PC-3 (cell line): ENCODE data around the gene ZNF473. TPM values are rescaled to one million over a fixed set of nuclear protein-coding genes. Genes with fewer than 3 reads are reported as not detected.
"Not testable (repeated sequence)": the region's sequence is repeated elsewhere in the genome, so short reads cannot be mapped to it uniquely, and the experiment has no call there.

Source experiments
- ATAC-seq: fragments of 200-7000 bp; cut with Tn5 transposase; 2 replicates; pipeline ENCODE4 v1.9.1; 2020; ENCODE audit warnings: mild to moderate bottlenecking, moderate library complexity
- BruUV-seq: library from RNA; stranded (reverse); fragments of 400-500 nt; replicated peaks from 2 replicates; lab custom pipeline; 2021; lab: Mats Ljungman, UMichigan
- CTCF ChIA-PET: fragments of 300-600 bp; sonication (Branson Sonifier 250); formaldehyde crosslinking; loops from one replicate; lab custom pipeline; 2022; ENCODE audit warnings: antibody characterized with exemption; lab: Charles Lee
- POLR2A ChIA-PET: fragments of 300-600 bp; sonication (Branson Sonifier 250); formaldehyde crosslinking; loops from one replicate; lab custom pipeline; 2022; ENCODE audit warnings: antibody characterized with exemption; ENCODE audit not compliant: unreplicated experiment; lab: Charles Lee
- DNase-seq: peaks from one replicate; pipeline ENCODE4 v3.0.0-alpha.2; 2015
- H2AFZ ChIP-seq: fragments of 300-600 bp; sonication (generic); 2 replicates; pipeline ENCODE4 v1.6.0; 2016; ENCODE audit warnings: antibody characterized with exemption, low read length
- H3F3A ChIP-seq: fragments of 300-600 bp; sonication (generic); one replicate; pipeline ENCODE4 v1.6.0; 2017; ENCODE audit warnings: antibody characterized with exemption, low read length, control low read depth, mild to moderate bottlenecking; ENCODE audit not compliant: unreplicated experiment
- H3K27ac ChIP-seq: fragments of 300-600 bp; sonication (generic); 2 replicates; pipeline ENCODE4 v1.5.1; 2016; ENCODE audit warnings: mild to moderate bottlenecking, low read length
- H3K27me3 ChIP-seq: fragments of 300-600 bp; sonication (generic); 2 replicates; pipeline ENCODE4 v1.6.1; 2016; ENCODE audit warnings: low read length, mixed read lengths
- H3K36me3 ChIP-seq: fragments of 300-600 bp; sonication (generic); 2 replicates; pipeline ENCODE4 v1.6.1; 2016; ENCODE audit warnings: low read depth, mixed run types, low read length, mixed read lengths
- H3K4me1 ChIP-seq: fragments of 300-600 bp; sonication (generic); 2 replicates; pipeline ENCODE4 v1.5.1; 2016; ENCODE audit warnings: low read length; ENCODE audit not compliant: insufficient read depth
- H3K4me2 ChIP-seq: fragments of 300-600 bp; sonication (generic); 2 replicates; pipeline ENCODE4 v1.6.0; 2016; ENCODE audit warnings: low read length
- H3K4me3 ChIP-seq: fragments of 300-600 bp; sonication (generic); 2 replicates; pipeline ENCODE4 v1.5.1; 2016; ENCODE audit warnings: mild to moderate bottlenecking, low read length, mixed read lengths
- H3K79me2 ChIP-seq: fragments of 300-600 bp; sonication (generic); 2 replicates; pipeline ENCODE4 v1.6.1; 2017; ENCODE audit warnings: low read length, mixed read lengths
- H3K9ac ChIP-seq: fragments of 300-600 bp; sonication (generic); 2 replicates; pipeline ENCODE4 v1.6.0; 2016; ENCODE audit warnings: mild to moderate bottlenecking, low read length
- H3K9me2 ChIP-seq: fragments of 300-600 bp; sonication (generic); replicated peaks from 2 replicates; pipeline ENCODE4 v1.6.1; 2016; ENCODE audit warnings: mixed run types, low read length, mixed read lengths
- H3K9me3 ChIP-seq: fragments of 300-600 bp; sonication (generic); 2 replicates; pipeline ENCODE4 v1.6.1; 2016; ENCODE audit warnings: low read length, mixed read lengths
- H4K20me1 ChIP-seq: fragments of 300-600 bp; sonication (generic); 2 replicates; pipeline ENCODE4 v1.6.1; 2016; ENCODE audit warnings: low read length, mixed read lengths
- EZH2 ChIP-seq: fragments of 300-600 bp; sonication (generic); IDR thresholded peaks from one replicate; pipeline ENCODE4 v1.6.1; 2017; ENCODE audit warnings: antibody characterized with exemption, mild to moderate bottlenecking, low read length; ENCODE audit not compliant: unreplicated experiment
- EZH2phosphoT487 ChIP-seq: fragments of 300-600 bp; sonication (generic); IDR thresholded peaks from 2 replicates; pipeline ENCODE4 v1.6.1; 2018; ENCODE audit warnings: mild to moderate bottlenecking, antibody characterized with exemption, low read length, borderline replicate concordance
- intact Hi-C: fragments of 100-400 bp; cut with micrococcal nuclease; formaldehyde crosslinking; loops from 2 replicates; pipeline ENCODE4 v1.9.0; 2023
- total RNA-seq: library from RNA; depleted of rRNA; stranded (reverse); fragments of >200 nt; gene quantifications from 2 replicates; pipeline ENCODE4 v1.2.3, GENCODE V29; 2014
- TF ChIP-seq, protein P1 (sequence below): fragments of 300-600 bp; sonication (generic); conservative IDR thresholded peaks from 2 replicates; pipeline ENCODE4 v1.5.1; 2017; ENCODE audit warnings: antibody characterized with exemption, low read depth, mild to moderate bottlenecking, low read length

Gene ZNF473
- total RNA-seq, 1 experiment from 2014 or later = 18.5 TPM

DNA sequence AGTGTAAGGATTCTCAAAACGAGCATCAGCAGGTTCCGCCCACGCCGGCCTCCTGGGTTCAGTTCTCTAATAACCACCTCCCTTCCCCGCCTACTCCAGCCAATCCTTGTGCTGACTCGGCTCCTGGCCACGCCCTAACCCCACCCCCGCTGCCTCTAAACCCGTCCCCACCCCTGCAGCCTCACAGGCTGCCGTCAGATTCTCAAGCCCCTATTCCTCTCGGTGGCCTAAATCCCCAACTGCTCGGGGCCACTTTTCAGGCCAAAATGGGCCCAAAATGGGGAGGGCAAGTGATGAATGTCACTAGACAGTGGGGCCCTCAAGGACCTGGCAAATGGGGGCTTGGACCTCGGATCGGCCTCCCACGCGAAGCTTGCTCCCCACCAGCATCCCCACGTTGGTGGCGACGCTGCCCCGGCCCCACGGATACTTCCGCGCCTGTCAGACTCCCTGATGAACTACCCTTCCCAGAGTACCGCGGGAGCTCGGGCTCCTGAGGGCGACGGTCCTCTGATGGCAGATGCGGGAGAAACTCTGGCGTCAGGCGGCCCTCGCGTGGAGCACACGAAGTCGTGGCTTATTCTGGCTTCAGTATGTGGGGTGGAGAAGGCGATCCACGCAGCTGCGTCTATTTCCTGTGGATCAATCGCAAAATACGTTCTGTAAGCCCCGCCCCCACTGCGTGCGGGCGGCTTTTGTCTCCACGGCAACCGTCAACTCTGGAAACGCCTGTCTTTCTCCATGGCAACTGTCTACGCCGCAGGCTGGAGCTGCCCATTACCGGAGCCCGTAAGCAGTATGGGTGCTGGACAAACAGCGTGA, 24.8 kb downstream of the ZNF473 start:
- no peak for TF ChIP-seq EZH2phosphoT487
- TF ChIP-seq, protein P1, sequence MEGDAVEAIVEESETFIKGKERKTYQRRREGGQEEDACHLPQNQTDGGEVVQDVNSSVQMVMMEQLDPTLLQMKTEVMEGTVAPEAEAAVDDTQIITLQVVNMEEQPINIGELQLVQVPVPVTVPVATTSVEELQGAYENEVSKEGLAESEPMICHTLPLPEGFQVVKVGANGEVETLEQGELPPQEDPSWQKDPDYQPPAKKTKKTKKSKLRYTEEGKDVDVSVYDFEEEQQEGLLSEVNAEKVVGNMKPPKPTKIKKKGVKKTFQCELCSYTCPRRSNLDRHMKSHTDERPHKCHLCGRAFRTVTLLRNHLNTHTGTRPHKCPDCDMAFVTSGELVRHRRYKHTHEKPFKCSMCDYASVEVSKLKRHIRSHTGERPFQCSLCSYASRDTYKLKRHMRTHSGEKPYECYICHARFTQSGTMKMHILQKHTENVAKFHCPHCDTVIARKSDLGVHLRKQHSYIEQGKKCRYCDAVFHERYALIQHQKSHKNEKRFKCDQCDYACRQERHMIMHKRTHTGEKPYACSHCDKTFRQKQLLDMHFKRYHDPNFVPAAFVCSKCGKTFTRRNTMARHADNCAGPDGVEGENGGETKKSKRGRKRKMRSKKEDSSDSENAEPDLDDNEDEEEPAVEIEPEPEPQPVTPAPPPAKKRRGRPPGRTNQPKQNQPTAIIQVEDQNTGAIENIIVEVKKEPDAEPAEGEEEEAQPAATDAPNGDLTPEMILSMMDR = no peak
- no peak for TF ChIP-seq EZH2
- Histone ChIP-seq H3F3A (no peaks in the 10 kb centered on the region), H3K9ac (no peak overlapping the region), H3K4me1 (peaks cover 5% of the 10 kb centered on the region), H3K4me3 (peak overlapping the region; percentile 59), H3K27me3 (peaks cover 17% of the 10 kb centered on the region; the same call in 1 of the 2 replicates), H2AFZ (peak overlapping the region; percentile 81), H3K9me2 (no peaks in the 10 kb centered on the region), H3K36me3 (peaks cover 27% of the 10 kb centered on the region), H3K4me2 (peak overlapping the region; percentile 75), H3K9me3 (peaks cover 21% of the 10 kb centered on the region), H3K79me2 (no peaks in the 10 kb centered on the region), H4K20me1 (no peaks in the 10 kb centered on the region), H3K27ac (no peak overlapping the region)
- CTCF ChIA-PET = no interaction called here
- DNase-seq = peak; percentile 74
- ATAC-seq = peak; percentile 83
- intact Hi-C loops = no loop called here
- POLR2A ChIA-PET = interaction anchor here (0.7 kb wide), 1 partner anchor 781 kb away, joined by 6 read pairs; no protein-coding TSS in a partner anchor
- no TSS peak for BruUV-seq

DNA sequence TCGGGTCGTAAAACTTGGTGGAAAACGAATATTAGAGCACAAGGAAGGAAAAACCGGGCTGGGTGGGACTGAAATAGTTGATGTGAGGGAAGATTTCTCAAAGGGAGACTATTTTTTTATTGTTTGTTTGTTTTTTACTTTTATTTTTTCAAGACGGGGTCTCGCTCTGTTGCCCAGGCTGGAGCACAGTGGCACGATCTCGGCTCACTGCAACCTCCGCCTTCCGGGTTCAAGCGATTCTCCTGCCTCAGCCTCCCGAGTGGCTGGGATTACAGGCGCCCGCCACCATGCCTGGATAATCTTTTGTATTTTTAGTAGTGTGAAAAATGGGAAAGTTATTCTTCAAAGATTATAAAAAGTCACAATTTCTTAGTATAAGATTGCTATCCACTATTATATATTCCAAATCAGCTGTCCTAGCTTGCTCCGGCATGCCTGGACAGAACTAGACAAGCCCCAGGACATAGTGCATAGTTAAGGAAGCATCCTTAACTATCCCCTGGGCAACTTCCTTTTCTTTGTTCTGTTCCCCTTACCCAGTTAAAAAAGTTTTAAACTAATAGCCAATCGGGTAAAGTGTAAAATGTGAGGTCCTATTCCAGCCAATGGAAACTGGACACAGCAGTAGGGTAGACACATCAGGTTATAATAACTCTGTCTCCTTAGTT, 25.6 kb downstream of the ZNF473 start:
- DNase-seq, H3F3A ChIP-seq, H3K27ac ChIP-seq, H3K4me1 ChIP-seq, H3K9ac ChIP-seq, H3K9me2 ChIP-seq, BruUV-seq, intact Hi-C loops, ATAC-seq, H4K20me1 ChIP-seq, H3K79me2 ChIP-seq: not testable (repeated sequence)
- POLR2A ChIA-PET = interaction anchor here (0.6 kb wide), 1 partner anchor 85 kb away, joined by 7 read pairs; no protein-coding TSS in a partner anchor
- H3K36me3 ChIP-seq = peaks cover 19% of the 10 kb centered on the region
- H3K9me3 ChIP-seq = peaks cover 13% of the 10 kb centered on the region
- H3K4me2 ChIP-seq = peak overlapping the region; percentile 75
- H3K4me3 ChIP-seq = peak overlapping the region; percentile 59
- CTCF ChIA-PET = interaction anchor here (0.7 kb wide), 1 partner anchor 17 kb away, joined by 13 read pairs; no protein-coding TSS in a partner anchor
- peak overlapping the region; percentile 81 for H2AFZ ChIP-seq
- H3K27me3 ChIP-seq = peaks cover 17% of the 10 kb centered on the region; the same call in 1 of the 2 replicates

DNA sequence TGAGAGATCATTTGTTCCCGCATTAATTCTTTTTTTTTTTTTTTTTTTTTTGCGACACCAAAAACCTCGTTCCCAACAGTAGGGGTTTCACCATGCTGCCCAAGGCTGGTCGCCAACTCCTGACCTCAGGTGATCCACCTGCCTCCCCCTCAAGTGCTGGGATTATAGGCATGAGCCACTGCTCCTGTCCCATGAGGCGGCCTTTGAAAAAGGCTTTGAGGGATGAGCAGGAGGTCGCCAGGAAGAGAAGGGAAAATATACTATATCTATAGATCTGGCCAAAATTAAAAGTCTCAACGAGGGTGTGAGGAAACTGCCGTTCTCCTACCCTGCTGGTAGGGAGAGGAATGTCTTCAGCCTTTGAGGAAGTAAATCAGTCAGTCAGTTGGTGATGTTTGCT, 26.2 kb downstream of the ZNF473 start:
- Histone ChIP-seq H3K27ac (no peak overlapping the region), H4K20me1 (no peaks in the 10 kb centered on the region), H3K4me3 (no peak overlapping the region), H3K79me2 (no peaks in the 10 kb centered on the region), H3K9me2 (no peaks in the 10 kb centered on the region), H3F3A (no peaks in the 10 kb centered on the region), H3K27me3 (peaks cover 17% of the 10 kb centered on the region; the same call in 1 of the 2 replicates), H3K4me2 (no peak overlapping the region), H3K9ac (no peak overlapping the region), H3K9me3 (0 out of 2 replicates have a peak, but pooled peaks cover 7% of the 10 kb centered on the region), H2AFZ (no peak overlapping the region), H3K36me3 (peaks cover 13% of the 10 kb centered on the region), H3K4me1 (peaks cover 5% of the 10 kb centered on the region)
- CTCF ChIA-PET = interaction anchor here (0.7 kb wide), 1 partner anchor 17 kb away, joined by 13 read pairs; no protein-coding TSS in a partner anchor
- ATAC-seq (no peak), DNase-seq (no peak)
- POLR2A ChIA-PET = interaction anchor here (0.6 kb wide), 1 partner anchor 84 kb away, joined by 7 read pairs; no protein-coding TSS in a partner anchor
- no peak for TF ChIP-seq EZH2phosphoT487
- TF ChIP-seq, protein P1 = no peak
- no peak for TF ChIP-seq EZH2
- BruUV-seq = no TSS peak
- intact Hi-C loops = no loop called here
